HG02610 (cell line): ENCODE data around the gene CCDC51.

ENCODE experiments used
- ATAC-seq: cut with Tn5 transposase; IDR thresholded peaks from one replicate; pipeline ENCODE4 v1.9.1; 2021; ENCODE audit warnings: mild to moderate bottlenecking, moderate library complexity; ENCODE audit not compliant: unreplicated experiment

Gene CCDC51

GRCh38 chr3:48422681-48423080, 17.2 kb downstream of the CCDC51 start:
- no peak for ATAC-seq

DNA sequence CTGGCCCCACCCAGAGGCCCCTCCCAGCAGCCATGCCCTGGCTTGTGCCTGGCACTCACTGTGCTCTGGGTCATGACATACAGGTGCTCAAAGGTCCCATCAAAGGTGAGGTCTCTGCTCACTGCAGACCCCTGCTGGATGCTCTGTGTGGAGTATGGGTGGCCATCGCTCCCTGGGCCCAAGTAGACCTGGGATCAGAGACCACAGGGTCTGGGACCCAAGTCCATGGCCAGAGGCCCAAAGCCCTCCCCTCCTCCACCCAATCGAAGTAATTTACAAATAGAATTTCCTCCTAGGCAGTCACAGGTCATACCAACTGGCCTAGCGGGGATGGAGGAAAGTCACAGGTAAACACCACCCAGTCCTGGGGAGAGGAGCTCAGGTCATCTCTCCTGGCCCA, 17.6 kb downstream of the CCDC51 start:
- no peak for ATAC-seq

DNA sequence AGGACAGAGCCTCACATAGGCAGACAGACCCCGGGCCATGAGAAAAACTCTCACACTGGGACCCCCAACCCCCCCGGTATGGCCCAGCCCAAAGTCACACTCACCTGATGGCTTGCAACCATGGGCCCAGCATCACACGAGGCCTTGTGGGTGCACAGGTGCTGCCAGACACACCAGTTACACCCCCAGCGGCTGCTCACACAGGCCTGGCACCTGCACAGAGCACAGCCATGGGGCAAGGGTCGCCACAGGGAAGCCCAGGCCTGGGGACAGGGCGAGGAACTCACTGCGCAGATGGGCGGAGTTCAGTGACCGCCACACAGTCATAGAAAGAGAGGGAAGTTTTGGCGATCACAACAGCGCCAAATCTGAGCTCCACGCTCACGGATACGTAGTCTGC, 19.4 kb downstream of the CCDC51 start:
- no peak for ATAC-seq

DNA sequence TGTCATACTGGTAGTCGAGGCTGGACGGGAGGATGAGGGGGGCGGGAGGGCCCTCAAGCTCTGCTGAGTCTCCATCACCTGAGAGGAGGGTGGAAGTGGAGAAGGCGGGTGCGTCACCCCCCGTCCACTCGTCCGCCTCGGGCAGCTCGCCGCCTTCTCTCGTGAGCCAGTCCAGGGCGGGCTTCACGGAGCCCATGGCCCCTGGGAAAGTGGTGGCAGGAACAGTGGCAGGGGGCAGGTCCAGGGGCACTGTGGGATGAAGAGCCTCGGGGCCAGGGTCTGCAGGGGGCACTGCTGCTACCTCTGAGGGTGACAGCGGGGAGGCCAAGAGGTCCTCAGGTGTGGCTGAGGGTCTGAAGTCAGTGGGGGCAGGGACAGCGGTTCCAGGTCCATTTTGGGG, 20.3 kb downstream of the CCDC51 start:
- no peak for ATAC-seq

GRCh38 chr3:48419149-48419548, 20.8 kb downstream of the CCDC51 start:
- ATAC-seq = no peak

- no peak for ATAC-seq
Observed at GRCh38 chr3:48418651-48419050, 21.3 kb downstream of the CCDC51 start.

GRCh38 chr3:48418140-48418539, 21.8 kb downstream of the CCDC51 start:
- ATAC-seq = no peak

- no peak for ATAC-seq
Observed at GRCh38 chr3:48417529-48418108, 22.3 kb downstream of the CCDC51 start.

DNA sequence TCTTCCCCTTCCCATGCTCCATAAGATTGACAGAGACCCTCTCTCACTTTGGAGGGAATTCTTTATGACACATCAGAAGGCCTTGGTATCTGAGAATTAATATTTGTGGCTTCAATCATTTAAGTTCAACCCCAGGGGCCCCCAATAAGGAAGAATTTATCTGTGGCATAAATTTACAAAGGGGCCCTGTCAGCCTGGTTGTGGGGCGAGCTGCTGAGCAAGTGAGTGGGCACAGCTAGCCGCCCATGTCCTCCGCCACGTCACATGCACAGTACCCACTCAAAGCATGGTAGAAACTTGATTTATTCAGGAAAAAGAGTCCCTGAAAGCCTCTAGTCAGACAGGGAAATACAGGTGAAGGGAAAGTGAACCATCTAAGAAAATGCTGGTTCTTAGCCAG, 23.4 kb downstream of the CCDC51 start:
- ATAC-seq = no peak

DNA sequence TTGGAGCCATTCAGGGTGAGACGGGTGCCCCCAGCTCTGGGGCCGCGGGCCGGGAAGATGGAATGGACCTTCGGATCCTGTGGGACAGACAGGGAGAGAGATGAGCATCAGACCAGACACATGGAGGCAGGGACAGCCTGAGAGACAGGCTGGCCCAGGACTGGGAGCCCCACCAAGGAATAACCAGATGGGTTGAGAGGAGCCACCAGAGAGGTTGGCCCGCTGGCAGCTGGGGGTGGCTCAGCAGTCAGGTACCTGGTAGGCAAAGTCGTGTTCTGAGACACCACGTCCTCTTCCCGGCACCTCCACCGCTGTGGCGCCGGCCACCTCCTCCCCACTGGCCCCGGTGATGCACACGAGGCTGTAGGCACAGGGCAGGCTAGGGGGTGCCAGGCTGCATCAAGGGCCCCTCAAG, 23.8 kb downstream of the CCDC51 start:
- no peak for ATAC-seq

- ATAC-seq = no peak
Observed at GRCh38 chr3:48415251-48415953, 24.5 kb downstream of the CCDC51 start.

GRCh38 chr3:48414376-48415250, 25.3 kb downstream of the CCDC51 start:
- ATAC-seq = no peak

- no peak for ATAC-seq
Observed at GRCh38 chr3:48413611-48414010, 26.3 kb downstream of the CCDC51 start.

- no peak for ATAC-seq
Observed at GRCh38 chr3:48413086-48413485, 26.8 kb downstream of the CCDC51 start.

DNA sequence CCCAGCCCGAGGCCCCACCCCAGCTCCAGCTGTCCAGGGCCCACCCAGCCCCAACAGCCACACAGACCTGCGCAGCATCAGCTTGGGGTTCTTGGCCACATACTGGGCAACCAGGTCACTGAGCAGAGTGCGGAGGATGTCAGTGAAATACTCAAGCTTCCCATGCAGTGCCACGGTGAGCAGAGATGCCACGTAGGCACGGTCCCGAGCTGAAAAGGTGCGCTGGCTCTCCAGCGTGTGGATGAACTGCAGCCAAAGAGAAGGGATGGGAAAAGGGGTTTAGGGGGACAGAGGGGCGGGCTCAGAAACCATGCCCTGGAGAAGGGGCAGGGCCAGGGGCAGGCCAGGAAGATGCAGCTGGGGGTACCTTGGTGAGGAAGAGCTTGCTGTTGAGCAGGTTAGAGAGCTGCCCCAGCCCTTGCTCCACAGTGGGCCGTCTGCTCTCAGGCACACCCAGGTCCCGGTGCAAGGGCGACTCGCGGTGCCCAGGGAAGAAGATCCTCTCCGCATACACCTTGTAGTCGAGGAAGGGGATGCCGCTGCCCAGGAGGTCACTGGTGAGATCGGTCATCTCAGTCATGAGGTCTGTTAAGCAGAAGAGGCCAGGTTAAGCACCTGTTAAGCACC, 27.4 kb downstream of the CCDC51 start:
- no peak for ATAC-seq

- ATAC-seq = no peak
Observed at GRCh38 chr3:48411606-48412374, 28.1 kb downstream of the CCDC51 start.

DNA sequence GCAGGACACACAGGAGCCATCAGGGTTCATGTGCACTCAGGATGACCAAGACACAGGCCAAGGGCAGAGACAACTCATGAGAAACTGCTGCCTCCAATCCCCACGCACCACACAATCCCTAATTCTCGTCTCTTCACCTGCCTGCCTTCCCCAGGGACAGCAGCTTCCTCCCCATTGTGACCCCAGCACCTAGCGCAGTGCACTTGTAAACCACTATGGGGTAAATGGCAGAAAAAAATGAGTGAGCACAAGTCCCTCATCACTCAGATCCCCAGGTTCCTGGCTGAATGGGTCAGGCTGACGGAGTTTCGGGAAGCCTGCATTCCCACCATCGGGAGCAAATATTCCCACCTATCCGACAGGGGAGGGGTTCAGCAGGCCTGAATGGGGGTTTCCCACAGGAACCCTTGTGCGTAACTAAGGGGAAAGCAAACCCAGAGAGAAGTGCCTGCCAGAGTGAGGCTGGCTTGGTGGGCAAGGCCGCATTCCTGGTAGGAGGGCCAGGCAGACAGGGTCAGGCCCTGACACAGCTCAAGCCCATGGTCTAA, 28.8 kb downstream of the CCDC51 start:
- no peak for ATAC-seq

DNA sequence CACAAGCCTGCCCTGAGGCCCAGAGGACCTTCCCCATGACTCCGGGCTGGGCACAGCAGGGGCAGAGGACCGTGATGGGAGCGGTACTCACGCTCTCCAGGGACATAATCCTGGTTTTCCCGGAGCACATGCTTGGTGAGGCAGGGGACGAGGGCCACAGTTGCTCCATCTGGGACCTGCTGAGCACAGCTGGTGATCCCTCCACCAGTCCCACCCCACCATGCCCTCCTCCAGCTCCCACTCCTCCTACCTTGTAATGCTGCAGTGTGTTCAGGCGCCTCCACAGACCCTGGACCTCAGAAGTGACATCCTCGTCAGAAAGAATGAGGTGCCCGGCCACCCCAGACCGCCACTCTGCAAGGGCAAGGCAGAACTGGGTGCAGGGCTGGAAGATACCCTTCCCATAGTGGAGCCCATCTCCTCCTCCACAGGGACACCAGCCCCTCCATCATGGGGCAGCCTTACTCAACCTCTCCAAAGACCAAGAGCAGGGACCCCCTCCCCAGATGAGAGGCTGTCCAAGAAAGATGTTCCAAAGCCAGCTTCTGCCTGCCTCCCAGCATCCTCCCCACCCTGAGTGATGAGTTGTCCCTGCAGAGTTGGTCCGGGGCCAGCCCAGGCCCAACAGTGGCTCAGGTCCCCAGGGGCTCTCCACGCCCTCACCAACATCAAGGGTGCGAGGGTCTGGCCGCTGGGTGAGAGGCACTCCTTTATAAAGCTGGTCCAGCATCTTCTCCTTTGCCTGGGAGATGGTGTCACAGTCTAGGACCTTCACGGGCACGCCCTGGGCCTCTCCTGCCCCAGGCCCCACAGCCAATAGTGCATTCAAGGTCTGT, 29.5 kb downstream of the CCDC51 start:
- ATAC-seq = no peak
